Measurements from ENCODE around the gene ATP5MC2.

DNA sequence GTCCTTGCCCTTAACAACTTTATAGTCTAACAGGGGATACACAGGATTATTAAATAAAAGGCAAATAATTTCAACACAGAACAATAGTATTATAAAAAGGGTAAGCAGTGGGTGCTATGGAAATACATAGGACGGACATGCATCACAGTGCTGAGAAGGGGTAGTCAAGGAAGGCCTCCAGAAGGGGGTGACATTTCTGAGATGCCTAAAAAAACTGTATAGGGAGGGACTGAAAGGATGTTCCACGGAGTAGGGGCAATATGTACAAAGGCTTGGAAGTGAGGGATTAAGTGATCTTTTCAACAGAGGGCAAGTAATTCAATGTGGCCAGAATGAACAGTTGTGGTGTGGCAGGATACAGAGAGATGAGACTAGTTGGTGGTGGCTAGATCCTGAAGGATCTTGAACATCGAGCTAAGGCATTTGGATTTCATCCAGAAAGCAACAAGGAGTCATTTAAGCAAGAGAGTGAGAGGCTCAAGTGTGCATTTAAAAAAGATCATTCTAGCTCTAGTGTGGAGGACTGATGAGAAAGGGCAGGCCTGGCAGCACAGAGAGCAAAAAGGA is 8.9 kb upstream of the ATP5MC2 start:
- TF ChIP-seq, protein P1, sequence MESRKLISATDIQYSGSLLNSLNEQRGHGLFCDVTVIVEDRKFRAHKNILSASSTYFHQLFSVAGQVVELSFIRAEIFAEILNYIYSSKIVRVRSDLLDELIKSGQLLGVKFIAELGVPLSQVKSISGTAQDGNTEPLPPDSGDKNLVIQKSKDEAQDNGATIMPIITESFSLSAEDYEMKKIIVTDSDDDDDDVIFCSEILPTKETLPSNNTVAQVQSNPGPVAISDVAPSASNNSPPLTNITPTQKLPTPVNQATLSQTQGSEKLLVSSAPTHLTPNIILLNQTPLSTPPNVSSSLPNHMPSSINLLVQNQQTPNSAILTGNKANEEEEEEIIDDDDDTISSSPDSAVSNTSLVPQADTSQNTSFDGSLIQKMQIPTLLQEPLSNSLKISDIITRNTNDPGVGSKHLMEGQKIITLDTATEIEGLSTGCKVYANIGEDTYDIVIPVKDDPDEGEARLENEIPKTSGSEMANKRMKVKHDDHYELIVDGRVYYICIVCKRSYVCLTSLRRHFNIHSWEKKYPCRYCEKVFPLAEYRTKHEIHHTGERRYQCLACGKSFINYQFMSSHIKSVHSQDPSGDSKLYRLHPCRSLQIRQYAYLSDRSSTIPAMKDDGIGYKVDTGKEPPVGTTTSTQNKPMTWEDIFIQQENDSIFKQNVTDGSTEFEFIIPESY (IDR thresholded peaks at IDR 0.05): no peak
- TF ChIP-seq GABPA (IDR thresholded peaks at IDR 0.05; ENCODE audit: low read depth) (no peak), TAF1 (IDR thresholded peaks at IDR 0.05; ENCODE audit: borderline replicate concordance, low read depth, low read length) (no peak), HCFC1 (IDR thresholded peaks at IDR 0.05; ENCODE audit: low read length) (no peak), KAT2A (conservative IDR thresholded peaks at IDR 0.05; ENCODE audit: control insufficient read depth, low read depth, low read length) (no peak), EZH2 (IDR thresholded peaks at IDR 0.05; ENCODE audit: borderline replicate concordance, control insufficient read depth, low read depth, low read length) (no peak), NFXL1 (IDR thresholded peaks at IDR 0.05; ENCODE audit: borderline replicate concordance) (no peak), GATAD2B (conservative IDR thresholded peaks at IDR 0.05; ENCODE audit: low read depth) (no peak), TARDBP (IDR thresholded peaks at IDR 0.05; ENCODE audit: borderline replicate concordance) (no peak)
- TF ChIP-seq, protein P2, sequence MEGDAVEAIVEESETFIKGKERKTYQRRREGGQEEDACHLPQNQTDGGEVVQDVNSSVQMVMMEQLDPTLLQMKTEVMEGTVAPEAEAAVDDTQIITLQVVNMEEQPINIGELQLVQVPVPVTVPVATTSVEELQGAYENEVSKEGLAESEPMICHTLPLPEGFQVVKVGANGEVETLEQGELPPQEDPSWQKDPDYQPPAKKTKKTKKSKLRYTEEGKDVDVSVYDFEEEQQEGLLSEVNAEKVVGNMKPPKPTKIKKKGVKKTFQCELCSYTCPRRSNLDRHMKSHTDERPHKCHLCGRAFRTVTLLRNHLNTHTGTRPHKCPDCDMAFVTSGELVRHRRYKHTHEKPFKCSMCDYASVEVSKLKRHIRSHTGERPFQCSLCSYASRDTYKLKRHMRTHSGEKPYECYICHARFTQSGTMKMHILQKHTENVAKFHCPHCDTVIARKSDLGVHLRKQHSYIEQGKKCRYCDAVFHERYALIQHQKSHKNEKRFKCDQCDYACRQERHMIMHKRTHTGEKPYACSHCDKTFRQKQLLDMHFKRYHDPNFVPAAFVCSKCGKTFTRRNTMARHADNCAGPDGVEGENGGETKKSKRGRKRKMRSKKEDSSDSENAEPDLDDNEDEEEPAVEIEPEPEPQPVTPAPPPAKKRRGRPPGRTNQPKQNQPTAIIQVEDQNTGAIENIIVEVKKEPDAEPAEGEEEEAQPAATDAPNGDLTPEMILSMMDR (IDR thresholded peaks at IDR 0.05 in 2 of 3, conservative IDR thresholded peaks at IDR 0.05 in 1 of 3; ENCODE audit: control insufficient read depth in 2 of 3, extremely low read depth in 1 of 3, insufficient read depth in 1 of 3, low read depth in 3 of 3, low read length in 3 of 3): no peak
